ENCODE results near the gene MNAT1.

DNA sequence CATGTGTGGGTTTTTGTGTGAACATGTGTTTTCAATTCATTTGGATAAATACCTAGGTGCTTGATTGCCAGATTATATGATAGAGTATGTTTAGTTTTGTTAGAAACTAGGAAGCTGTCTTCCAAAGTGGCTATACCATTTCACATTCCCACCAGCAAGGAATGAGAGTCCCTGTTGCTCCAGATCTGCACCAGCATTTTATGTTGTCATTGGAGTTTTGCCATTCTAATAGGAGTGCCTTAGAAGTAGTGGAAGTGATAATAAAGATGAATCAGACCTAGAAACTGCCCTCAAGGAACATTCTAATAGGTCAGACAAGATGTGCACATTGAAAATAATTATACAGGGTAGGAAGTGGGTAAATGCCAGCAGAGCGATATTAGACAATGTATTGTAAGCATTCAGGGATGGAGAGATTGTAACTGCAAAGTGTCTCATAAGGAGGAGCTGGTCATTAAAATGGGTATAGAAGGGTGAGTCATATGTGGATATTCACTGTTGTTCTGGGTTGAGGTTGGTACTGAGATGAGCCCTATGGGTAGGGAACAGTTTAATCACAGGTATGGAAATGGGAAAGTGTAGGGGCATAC is 71.4 kb downstream of the MNAT1 start:
- TF ChIP-seq CTCF (IDR thresholded peaks at IDR 0.05) (no peak), POLR2A (IDR thresholded peaks at IDR 0.05) (no peak)
